Loucy (cell line): ENCODE measurements around the gene MGAT5.

Experiments used
- EZH2phosphoT487 ChIP-seq: fragments of 200-600 bp; IDR thresholded peaks from 2 replicates; pipeline ENCODE4 v1.6.1; 2018; ENCODE audit warnings: antibody characterized with exemption, mild to moderate bottlenecking, moderate library complexity, borderline replicate concordance
- TF ChIP-seq, protein P1 (sequence below): fragments of 200-600 bp; sonication (generic); conservative IDR thresholded peaks from 2 replicates; pipeline ENCODE4 v1.5.1; 2014; ENCODE audit warnings: mild to moderate bottlenecking, antibody characterized with exemption, low read length

DNA sequence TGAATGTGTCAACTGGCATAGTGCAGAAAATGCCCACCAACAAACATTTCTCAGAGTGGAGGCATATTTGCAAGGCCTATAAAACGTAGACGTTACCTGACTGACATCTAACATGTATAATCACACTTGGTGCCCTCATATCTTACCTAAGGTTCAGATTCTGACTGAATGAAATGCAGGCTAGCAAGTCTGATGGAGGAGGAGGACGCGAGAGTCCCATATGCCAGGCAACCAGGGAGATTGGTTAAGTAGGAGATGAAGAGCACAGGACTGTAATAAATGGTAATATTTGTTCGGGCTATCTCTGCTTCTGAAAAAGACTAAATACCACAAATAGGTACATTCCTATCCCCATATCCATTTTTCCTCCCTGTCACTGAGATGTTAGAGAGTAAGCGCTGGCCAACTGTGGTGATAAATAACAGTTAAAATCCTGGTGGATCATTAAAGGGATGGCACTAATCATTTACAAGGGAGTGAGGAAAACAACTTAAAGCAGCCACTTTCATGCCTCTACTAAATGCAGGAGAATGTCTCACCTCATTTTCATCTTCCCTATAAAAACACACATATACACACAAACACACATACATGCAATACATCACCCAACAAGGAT lies 247.7 kb downstream of the MGAT5 start:
- TF ChIP-seq, protein P1, sequence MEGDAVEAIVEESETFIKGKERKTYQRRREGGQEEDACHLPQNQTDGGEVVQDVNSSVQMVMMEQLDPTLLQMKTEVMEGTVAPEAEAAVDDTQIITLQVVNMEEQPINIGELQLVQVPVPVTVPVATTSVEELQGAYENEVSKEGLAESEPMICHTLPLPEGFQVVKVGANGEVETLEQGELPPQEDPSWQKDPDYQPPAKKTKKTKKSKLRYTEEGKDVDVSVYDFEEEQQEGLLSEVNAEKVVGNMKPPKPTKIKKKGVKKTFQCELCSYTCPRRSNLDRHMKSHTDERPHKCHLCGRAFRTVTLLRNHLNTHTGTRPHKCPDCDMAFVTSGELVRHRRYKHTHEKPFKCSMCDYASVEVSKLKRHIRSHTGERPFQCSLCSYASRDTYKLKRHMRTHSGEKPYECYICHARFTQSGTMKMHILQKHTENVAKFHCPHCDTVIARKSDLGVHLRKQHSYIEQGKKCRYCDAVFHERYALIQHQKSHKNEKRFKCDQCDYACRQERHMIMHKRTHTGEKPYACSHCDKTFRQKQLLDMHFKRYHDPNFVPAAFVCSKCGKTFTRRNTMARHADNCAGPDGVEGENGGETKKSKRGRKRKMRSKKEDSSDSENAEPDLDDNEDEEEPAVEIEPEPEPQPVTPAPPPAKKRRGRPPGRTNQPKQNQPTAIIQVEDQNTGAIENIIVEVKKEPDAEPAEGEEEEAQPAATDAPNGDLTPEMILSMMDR = no peak
- TF ChIP-seq EZH2phosphoT487 = no peak
